Epidermal melanocyte (primary cell): Measurements from ENCODE around the gene RDM1.
"Not testable (repeated sequence)": the region's sequence is repeated elsewhere in the genome, so short reads cannot be mapped to it uniquely, and the experiment has no call there.

Source experiments
- DNase-seq: peaks from one replicate; pipeline ENCODE4 v3.0.0; 2011; ENCODE audit warnings: low spot score; ENCODE audit not compliant: insufficient read length

RDM1 gene

GRCh38 chr17:35930211-35931065 lies at the start of gene RDM1:
RDM1 (minus strand) TSS chr17:35930773; CDS start chr17:35930727, 46 bp downstream.
- peak; percentile 68 for DNase-seq

GRCh38 chr17:35978346-35978745 lies 47.8 kb upstream of the RDM1 start:
- DNase-seq = no peak

- no peak for DNase-seq
Observed at GRCh38 chr17:35977509-35977908, 46.9 kb upstream of the RDM1 start.

GRCh38 chr17:35973333-35974260 lies 43.0 kb upstream of the RDM1 start:
- no peak for DNase-seq

GRCh38 chr17:35972945-35973332 lies 42.4 kb upstream of the RDM1 start:
- DNase-seq = no peak

GRCh38 chr17:35972535-35972934 lies 42.0 kb upstream of the RDM1 start:
- no peak for DNase-seq

GRCh38 chr17:35972066-35972465 lies 41.5 kb upstream of the RDM1 start:
- no peak for DNase-seq

- DNase-seq = peak; percentile 71
Observed at GRCh38 chr17:35969558-35970380, 39.2 kb upstream of the RDM1 start.

- no peak for DNase-seq
Observed at GRCh38 chr17:35968520-35969054, 38.0 kb upstream of the RDM1 start.

GRCh38 chr17:35965272-35965671 lies 34.7 kb upstream of the RDM1 start:
- DNase-seq = no peak

GRCh38 chr17:35963663-35964062 lies 33.1 kb upstream of the RDM1 start:
- DNase-seq = no peak

GRCh38 chr17:35953720-35954119 lies 23.1 kb upstream of the RDM1 start:
- DNase-seq = no peak

- DNase-seq = no peak
Observed at GRCh38 chr17:35949401-35949800, 18.8 kb upstream of the RDM1 start.

GRCh38 chr17:35948092-35948491 lies 17.5 kb upstream of the RDM1 start:
- DNase-seq = no peak

- DNase-seq = no peak
Observed at GRCh38 chr17:35947156-35947585, 16.6 kb upstream of the RDM1 start.

GRCh38 chr17:35944151-35944550 lies 13.6 kb upstream of the RDM1 start:
- DNase-seq = no peak

GRCh38 chr17:35943537-35943936 lies 13.0 kb upstream of the RDM1 start, which contains the start of gene LYZL6:
LYZL6 (minus strand) TSS chr17:35943713; CDS start chr17:35939356, 4,357 bp downstream.
- DNase-seq = no peak

- no peak for DNase-seq
Observed at GRCh38 chr17:35942588-35943186, 12.1 kb upstream of the RDM1 start.

- not testable (repeated sequence) for DNase-seq
Observed at GRCh38 chr17:35938492-35938891, 7.9 kb upstream of the RDM1 start.

GRCh38 chr17:35936063-35936462 lies 5.5 kb upstream of the RDM1 start:
- DNase-seq = no peak
